Left ventricle myocardium superior (tissue), 1 donor: ENCODE data around the gene TMC5. TPM values are rescaled to one million over a fixed set of nuclear protein-coding genes. Genes with fewer than 3 reads are reported as not detected.

ENCODE experiments used
- ATAC-seq: fragments of 200-7000 bp; cut with Tn5 transposase; one replicate; pipeline ENCODE4 v1.9.1; 2020; ENCODE audit warnings: mild to moderate bottlenecking, moderate library complexity
- DNase-seq: peaks from one replicate; pipeline ENCODE4 v3.0.0-alpha.2; 2020
- intact Hi-C: fragments of 100-400 bp; cut with micrococcal nuclease; formaldehyde crosslinking; loops from one replicate; pipeline ENCODE4 v1.11.0; 2022
- total RNA-seq: library from RNA; stranded (reverse); fragmentation: NEBNext Ultra II Directional; extraction: Animal tissue kit (Norgen Biotek cat#: 25700); gene quantifications from one replicate; pipeline ENCODE4 v1.2.1, GENCODE V29; 2021
- donor health status: DM: no; HTN: yes; CAD: no; lungs with severe emphysema.

TMC5 gene
- total RNA-seq, 1 donor from 2014 or later = not detected

DNA sequence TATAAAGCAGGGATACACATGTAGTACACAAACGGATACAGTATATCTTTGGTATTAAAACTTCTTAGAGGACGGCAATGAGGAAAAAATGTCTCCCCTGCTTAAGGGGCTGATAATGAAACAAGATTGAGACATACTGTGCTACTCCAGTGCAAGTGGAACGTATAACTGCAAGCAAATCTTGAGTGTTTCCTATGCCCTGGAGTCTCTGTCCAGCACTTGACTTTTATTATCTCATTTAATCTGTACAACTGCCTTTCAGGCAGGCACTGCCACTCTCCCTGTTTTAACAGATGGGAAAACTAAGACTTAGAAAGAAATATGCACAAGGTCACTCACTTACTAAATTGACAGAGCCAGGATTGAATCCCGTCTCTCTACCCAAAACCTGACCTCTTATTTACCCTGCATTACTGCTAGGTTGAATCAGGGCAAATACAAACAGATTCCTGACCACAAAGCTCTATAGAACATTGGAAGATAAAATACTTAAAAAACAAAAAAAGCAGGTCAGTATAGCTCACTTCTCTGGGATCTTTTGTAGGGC is 28.7 kb downstream of the TMC5 start:
- DNase-seq (no peak), ATAC-seq (no peak)
- intact Hi-C loops = no loop called here

DNA sequence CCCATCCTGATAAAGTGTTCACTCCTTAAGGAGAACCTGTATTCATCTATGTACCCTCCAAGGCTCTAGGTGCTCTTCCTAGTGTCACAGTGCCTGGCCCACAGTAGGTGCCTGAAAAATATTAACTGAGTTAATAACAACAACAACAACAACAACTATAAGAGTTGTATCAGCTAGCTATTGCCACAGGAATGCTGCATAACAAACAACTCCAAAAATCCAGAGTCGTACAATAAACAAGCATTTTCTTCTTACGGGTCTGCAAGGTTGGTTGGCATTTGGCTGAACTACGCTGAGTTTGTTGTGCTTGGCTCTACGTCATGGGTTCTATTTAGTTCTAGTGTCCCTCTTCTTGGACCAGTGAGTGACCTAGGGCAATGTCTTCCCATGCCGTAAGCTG is 29.2 kb downstream of the TMC5 start:
- intact Hi-C loops = no loop called here
- no peak for DNase-seq
- ATAC-seq = no peak

DNA sequence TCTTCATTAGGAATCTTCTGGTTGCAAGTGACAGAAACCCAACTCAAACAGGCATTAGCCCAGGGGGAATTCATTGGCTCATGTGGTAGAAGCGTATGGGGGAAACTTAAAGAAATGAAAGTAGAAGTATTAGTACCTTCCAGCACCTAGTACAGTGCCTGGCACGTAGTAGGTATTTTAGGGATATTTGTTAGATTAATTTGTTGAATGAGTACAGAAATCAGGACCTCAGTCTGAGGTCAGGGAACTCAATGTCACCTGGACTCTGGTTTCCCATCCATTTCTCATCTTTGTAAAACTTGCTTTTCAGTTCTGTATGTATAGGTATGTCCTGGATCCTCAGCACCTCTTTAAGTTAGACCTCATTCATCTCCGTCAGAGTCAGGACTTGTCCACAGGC is 32.5 kb downstream of the TMC5 start:
- intact Hi-C loops = no loop called here
- no peak for DNase-seq

DNA sequence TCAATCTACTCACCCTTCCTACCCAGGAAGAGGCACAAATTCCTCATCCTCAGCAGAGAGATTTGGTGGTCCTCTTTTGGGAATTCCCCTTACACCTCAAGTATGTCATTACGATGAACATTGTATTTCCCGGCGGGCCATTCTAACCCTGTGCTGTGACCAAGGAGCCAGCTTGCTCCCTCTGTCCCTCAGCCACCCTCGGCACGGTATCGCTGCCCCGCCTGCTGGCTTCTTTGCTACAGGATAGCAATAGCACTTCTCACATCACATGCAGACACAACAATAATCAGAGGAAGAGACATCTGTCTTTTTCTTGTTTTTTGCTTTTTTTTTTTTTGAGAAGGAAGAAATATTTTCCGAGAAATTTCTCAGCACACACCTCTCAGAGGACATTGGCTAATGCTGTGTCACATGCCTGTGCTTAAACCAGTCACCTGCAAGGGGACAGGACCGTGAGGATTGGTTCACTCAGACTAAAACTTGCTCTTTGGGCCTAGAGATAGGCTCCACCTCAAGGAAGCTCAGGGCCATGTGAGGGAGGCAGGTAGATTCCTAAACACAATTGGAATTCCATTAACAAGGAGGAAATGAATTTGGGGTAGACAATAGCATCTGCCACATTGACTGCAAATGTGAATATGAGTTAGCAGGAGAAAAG is 41.2 kb downstream of the TMC5 start:
- DNase-seq = no peak
- intact Hi-C loops = no loop called here
- ATAC-seq = no peak

More for the DNA sequence above, 32.5 kb downstream of the TMC5 start:
- ATAC-seq = no peak

DNA sequence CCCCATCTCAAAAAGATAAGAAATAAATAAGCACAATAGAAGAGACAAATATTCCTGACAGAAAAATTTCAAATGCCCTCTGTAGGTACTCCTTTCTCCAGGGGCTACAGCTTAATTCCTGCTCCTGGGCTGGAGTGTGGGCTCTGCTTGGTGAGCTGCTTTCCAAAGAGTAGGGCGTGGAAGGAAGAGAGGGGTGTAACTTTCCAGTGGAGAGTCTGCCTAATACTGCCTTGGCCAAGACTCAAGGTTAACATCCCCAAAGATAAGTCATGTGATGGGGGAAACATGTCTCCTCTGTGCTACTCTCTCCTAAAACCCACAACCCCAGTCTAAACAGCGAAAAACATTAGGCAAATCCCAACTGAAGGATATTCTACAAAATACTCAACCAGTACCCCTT is 42.7 kb downstream of the TMC5 start:
- DNase-seq = no peak
- intact Hi-C loops = no loop called here
- ATAC-seq = no peak

DNA sequence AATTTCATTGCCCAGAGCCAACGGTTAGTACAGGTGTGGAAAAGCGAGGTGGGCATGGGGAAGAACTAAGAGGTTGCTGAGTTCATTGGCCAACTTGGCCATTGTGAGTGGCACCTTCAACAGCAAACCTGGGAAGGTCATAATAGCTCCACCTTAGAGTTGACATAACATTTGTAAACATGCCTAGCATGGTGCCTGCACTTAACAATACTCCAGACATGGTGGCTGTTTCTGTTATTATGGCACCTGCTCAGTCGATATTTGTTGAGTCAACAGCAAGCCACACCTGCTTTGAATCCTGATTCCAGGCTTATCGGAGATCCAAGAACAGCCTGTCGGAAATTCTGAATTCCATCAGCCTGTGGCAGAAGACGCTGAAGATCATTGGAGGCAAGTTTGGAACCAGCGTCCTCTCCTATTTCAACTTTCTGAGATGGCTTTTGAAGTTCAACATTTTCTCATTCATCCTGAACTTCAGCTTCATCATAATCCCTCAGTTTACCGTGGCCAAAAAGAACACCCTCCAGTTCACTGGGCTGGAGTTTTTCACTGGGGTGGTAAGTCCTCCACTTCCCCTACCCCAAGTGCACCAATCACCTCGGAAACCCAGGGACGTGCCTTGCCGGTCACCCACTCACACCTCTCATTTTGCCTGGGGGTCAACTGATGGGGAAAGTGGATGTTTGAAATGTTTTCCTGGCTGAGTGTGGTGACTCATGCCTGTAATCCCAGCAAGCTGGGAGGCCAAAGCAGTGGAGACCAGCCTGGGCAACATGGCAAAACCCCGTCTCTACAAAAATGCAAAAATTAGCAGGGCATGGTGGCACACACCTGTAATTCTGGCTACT is 46.0 kb downstream of the TMC5 start:
- ATAC-seq (no peak), DNase-seq (no peak)
- intact Hi-C loops = no loop called here

DNA sequence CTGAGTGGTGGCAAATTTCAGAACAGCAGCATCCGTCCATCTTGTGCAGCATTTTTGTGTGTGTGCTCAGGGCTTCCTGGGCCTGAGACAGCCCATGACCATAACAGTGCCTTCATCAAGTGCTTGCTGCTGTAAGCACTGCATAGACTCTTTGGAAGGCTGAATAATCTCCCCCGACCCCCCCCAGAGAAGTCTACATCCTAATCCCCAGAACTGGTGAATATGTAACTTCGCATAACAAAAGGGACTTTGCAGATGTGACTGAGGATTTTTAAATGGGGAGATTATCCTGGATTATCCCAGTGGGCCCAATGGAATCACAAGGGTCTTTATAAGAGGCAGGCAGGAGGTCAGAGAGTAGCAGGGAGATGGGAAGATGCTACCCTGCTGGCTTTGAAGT is 50.6 kb downstream of the TMC5 start:
- ATAC-seq (no peak), DNase-seq (no peak)
- intact Hi-C loops = no loop called here

DNA sequence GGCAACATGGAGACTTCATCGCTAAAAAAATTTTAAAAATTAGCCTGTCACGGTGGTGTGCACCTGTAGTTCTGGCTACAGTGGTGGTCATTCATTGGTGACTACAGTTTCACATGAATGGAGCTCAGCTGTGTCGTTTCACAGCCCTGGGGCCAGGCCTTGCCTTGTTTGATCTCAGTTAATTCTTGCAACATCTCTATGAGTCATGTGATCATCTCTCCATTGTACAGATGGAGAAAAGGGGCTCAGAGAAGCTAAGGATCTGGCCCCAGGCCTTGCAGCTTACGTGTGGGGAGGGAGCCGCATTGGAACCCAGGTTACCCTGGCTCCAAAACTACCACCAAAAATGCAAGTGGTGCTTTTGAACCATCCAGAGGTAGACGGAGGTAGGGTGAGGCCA is 54.8 kb downstream of the TMC5 start:
- ATAC-seq = no peak
- intact Hi-C loops = no loop called here

DNA sequence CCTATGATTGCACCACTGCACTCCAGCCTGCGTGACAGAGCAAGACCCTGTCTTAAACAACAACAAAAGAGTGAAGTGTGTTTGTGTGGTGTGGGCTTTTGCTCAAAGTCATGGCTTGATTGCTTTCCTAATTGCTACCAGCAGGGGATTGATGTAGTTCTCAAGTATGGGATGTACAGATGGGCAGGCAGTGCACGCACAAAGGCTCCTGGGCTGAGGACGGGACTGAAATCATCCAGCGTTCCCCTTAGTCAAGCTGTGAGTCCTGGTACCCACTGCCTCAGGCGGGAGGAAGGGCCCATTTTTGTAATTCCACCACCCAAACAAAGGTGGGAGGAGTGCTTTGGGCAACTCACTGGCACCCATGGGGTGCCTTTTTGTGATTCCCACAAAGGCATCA is 56.9 kb downstream of the TMC5 start:
- intact Hi-C loops = no loop called here
- DNase-seq = no peak
- ATAC-seq = no peak

More for the DNA sequence above, 54.8 kb downstream of the TMC5 start:
- DNase-seq = no peak

DNA sequence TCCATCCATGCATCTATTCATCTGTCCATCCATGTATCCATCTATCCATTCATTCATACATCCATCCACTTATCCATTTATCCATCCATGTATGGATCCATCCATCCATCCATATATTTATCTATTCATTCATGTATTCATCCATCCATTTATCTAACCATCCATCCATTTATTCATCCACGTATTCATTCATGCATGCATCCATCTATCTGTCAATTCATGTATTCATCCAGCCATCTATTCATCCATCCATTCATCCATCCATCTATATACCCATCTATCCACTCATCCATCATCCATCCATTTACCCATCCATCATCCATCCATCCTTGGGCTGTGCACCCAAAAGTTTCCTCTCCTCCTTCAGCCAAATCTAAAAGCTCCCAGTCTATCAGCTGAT is 60.8 kb downstream of the TMC5 start:
- no peak for DNase-seq
- ATAC-seq = no peak
- intact Hi-C loops = no loop called here

DNA sequence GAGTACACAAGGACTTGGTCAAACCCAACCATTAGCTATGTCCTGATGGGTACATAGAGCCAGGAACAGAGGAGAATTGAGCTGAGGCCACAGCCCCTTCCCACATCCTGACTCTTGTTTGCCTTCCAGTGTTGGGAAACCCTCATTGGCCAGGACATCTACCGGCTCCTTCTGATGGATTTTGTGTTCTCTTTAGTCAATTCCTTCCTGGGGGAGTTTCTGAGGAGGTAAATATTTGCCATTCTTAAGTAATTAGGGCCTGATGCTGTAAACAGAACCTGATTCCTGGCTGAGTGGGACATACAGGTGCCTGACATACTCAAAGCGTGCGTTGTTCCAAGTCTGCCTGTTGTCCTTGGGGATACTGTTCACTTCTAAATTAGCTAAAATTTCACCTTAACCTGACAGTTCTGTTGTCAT is 61.6 kb downstream of the TMC5 start:
- ATAC-seq (no peak), DNase-seq (no peak)
- intact Hi-C loops = no loop called here

DNA sequence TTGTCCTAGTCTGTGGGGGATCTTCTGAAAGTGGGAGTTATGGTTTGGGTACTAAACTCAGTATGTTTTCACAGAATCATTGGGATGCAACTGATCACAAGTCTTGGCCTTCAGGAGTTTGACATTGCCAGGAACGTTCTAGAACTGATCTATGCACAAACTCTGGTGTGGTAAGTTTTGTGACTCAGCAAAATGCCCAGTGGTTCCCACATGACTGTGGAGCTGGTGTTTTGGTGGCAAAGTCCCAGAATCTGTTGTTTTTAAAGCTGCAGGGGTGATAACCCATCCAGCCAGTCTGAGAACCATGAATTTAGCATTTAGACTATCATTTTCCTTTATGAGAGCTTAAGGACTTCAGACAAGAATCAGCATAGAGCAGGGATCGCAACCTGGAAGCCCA is 63.6 kb downstream of the TMC5 start:
- DNase-seq (no peak), ATAC-seq (no peak)
- intact Hi-C loops = no loop called here

DNA sequence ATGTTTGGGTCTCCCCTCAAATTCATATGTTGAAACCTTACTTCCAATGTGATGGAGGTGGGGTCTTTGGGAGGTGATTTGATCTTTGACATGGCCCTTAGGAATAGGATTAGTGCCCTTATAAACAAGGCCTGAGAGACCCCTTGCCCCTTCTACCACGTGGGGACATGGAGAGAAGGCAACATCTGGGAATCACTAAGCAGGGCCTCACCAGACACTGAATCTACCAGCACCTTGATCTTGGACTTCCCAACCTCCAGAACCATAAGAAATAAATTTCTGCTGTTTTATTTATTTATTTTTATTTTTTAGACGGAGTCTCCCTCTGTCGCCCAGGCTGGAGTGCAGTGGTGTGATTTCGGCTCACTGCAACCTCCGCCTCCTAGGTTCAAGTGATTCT is 64.1 kb downstream of the TMC5 start:
- intact Hi-C loops = no loop called here
- no peak for ATAC-seq
- DNase-seq = no peak

DNA sequence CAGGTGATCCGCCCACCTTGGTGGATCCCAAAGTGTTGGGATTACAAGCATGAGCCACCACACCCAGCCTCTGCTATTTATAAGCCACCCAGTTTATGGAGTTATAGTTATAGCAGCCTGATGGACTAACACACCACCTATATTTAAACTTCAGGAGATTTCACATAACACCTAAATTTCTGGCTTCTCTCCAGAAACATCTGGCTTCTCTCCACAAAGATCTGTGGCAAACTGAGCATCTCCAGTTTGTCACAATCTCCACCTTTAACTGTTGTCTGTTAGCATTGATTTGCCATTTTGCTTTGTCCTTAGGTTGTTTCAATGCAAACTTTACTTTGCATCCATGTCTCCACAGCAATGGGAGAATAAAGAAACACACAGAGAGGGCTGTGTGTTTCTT is 64.6 kb downstream of the TMC5 start:
- DNase-seq (no peak), ATAC-seq (no peak)
- intact Hi-C loops = no loop called here

DNA sequence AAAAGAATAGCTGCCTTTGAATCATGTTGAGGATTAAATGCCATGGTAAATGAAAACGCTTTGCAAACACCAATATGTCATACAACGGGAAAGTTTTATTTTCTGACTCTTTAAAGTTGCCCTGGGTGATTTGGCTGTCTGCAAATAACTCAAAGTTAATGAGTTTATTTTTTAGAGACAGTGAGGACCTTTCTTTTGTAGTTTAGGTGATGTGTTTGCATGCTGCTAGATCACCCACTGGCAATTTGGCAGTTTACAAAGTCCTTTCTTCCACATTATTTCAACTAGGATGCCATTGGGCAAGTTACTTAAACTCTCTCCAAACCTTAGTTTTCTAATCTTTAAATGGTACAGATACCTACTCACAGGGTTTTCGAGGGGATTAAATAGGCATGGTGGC is 66.4 kb downstream of the TMC5 start:
- intact Hi-C loops = no loop called here
- no peak for ATAC-seq

DNA sequence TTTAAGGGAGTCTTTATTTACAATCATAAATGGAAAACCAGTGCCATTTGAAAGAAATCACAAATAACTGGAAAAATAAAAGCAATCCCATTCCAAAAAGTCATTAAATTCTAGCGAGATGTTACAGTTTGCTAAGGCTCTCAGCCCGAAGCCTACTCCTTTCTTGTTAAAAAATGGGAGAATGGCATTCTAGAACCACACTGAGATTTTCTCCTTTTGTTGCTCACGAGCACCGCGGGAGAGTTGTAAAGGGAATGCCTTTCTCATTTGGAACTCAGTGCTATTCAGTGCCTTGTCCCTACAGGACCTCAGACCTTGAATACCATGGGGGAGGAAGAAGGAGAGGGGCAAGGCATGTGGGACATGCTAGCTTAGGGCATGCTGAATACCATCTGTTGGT is 67.9 kb downstream of the TMC5 start:
- DNase-seq (no peak), ATAC-seq (no peak)
- intact Hi-C loops = no loop called here

More for the DNA sequence above, 66.4 kb downstream of the TMC5 start:
- no peak for DNase-seq

DNA sequence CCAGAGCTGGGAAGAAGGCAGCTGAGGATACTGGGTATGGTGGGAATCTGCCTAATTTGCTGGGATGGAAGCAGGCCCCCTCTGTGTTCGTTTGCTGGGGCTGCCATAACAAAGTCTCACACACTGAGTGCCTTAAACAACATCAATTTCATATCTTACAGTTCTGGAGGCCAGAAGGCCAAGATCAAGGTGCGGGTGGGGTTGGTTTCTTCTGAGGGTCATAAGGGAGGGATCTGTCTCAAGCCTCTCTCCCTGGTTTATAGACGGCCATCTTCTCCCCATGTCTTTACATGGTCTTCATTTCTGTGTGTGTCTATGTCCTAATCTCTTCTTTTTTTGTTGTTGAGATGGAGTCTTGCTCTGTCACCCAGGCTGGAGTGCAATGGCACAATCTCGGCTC is 68.4 kb downstream of the TMC5 start:
- ATAC-seq (no peak), DNase-seq (no peak)

DNA sequence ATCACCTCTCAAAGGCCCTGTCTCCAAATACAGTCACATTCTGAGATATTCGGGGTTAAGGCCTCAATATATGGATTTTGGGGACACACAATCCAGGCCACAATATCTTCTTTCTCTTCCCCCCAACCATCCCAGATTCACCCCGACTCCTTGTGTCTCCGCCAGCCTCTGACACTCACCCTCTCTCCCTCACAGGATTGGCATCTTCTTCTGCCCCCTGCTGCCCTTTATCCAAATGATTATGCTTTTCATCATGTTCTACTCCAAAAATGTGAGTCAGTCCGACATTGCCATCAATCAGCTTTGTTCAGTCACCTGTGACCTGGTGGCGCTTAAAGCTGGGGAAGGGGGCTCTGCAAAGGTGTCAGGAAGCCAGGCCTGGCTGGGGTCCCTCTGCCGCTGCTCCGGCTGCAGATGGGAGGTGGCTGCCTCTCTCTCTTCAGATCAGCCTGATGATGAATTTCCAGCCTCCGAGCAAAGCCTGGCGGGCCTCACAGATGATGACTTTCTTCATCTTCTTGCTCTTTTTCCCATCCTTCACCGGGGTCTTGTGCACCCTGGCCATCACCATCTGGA is 69.2 kb downstream of the TMC5 start:
- intact Hi-C loops = no loop called here
- DNase-seq (no peak), ATAC-seq (no peak)

More for the DNA sequence above, 68.4 kb downstream of the TMC5 start:
- intact Hi-C loops = no loop called here

DNA sequence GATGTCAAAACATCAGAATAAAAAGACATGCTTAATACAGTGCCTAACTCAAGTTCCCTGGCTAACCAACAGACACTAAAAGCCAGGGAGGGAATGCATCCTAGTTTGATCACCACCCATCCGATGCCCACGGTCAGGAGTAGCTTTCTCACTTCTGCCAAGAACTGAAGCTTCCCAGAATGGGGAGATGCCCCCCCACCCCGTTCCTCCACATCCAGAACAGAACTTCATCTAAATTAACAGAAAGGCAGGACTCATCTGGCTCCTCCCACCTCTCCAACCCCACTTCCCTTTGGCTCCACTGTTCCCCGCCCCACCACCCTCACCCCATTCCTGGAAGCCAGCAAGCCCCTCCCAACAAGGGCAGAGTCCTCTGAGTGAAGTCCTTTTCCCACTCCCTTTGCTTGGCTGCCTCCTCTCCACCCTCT is 70.5 kb downstream of the TMC5 start:
- no peak for DNase-seq
- no peak for ATAC-seq
- intact Hi-C loops = no loop called here

DNA sequence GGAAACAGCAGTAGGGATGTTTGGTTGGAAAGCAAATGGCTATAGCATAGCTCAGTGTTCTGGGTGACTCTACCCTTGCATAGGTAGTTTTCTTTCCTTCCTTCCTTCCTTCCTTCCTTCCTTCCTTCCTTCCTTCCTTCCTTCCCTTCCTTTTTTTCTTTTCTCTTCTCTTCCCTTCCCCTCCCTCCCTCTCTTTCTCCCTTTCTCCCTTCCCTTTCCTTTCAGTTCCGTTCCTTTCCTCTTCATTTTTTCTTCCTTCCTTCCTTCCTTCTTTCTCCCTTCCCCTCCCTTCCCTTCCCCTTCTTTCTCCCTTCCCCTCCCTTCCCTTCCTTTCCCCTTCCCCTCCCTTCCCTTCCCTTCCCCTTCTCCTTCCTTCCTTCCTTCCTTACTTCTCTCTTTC is 72.9 kb downstream of the TMC5 start:
- intact Hi-C loops = no loop called here
- DNase-seq = no peak
- ATAC-seq = no peak
